HepG2 (cell line): ENCODE results near the gene PRKAG1. TPM values are rescaled to one million over a fixed set of nuclear protein-coding genes. Genes with fewer than 3 reads are reported as not detected.

Source experiments
- ELF1 ChIP-seq: sonication (generic); formaldehyde crosslinking; IDR thresholded peaks from 2 replicates; pipeline ENCODE4 v1.4.0; 2020; ENCODE audit warnings: missing genetic modification reagents
- GATAD1 ChIP-seq: IDR thresholded peaks from 2 replicates; pipeline ENCODE4 v1.6.1; 2016; ENCODE audit warnings: missing genetic modification reagents, missing compliant biosample characterization
- GATAD2A ChIP-seq: IDR thresholded peaks from 2 replicates; pipeline ENCODE4 v1.6.1; 2016
- GZF1 ChIP-seq: sonication (generic); formaldehyde crosslinking; IDR thresholded peaks from 2 replicates; pipeline ENCODE4 v1.5.1; 2020; ENCODE audit warnings: mild to moderate bottlenecking, missing genetic modification reagents
- KLF6 ChIP-seq: IDR thresholded peaks from 2 replicates; pipeline ENCODE4 v1.8.0; 2016; ENCODE audit warnings: missing biosample characterization, missing genetic modification reagents
- MYNN ChIP-seq: sonication (generic); formaldehyde crosslinking; IDR thresholded peaks from 2 replicates; pipeline ENCODE4 v1.4.0; 2020; ENCODE audit warnings: mild to moderate bottlenecking, low read depth, missing genetic modification reagents
- NCOA1 ChIP-seq: sonication (generic); formaldehyde crosslinking; IDR thresholded peaks from 2 replicates; pipeline ENCODE4 v1.9.0; 2021; ENCODE audit warnings: missing genetic modification reagents
- ZBTB38 ChIP-seq: sonication (generic); formaldehyde crosslinking; IDR thresholded peaks from 2 replicates; pipeline ENCODE4 v1.5.1; 2020; ENCODE audit warnings: mild to moderate bottlenecking, missing genetic modification reagents
- ZFP62 ChIP-seq: sonication (generic); formaldehyde crosslinking; IDR thresholded peaks from 2 replicates; pipeline ENCODE4 v1.4.0; 2020; ENCODE audit warnings: missing genetic modification reagents
- ZNF124 ChIP-seq: sonication (generic); formaldehyde crosslinking; IDR thresholded peaks from 2 replicates; pipeline ENCODE4 v1.4.0; 2020; ENCODE audit warnings: missing genetic modification reagents
- ZNF136 ChIP-seq: sonication (generic); formaldehyde crosslinking; IDR thresholded peaks from 2 replicates; pipeline ENCODE4 v1.8.1; 2022; ENCODE audit warnings: low read depth, mild to moderate bottlenecking, moderate library complexity, missing genetic modification reagents
- ZNF326 ChIP-seq: sonication (generic); formaldehyde crosslinking; IDR thresholded peaks from 2 replicates; pipeline ENCODE4 v1.4.0; 2020; ENCODE audit warnings: missing genetic modification reagents, borderline replicate concordance
- ZNF331 ChIP-seq: sonication (generic); formaldehyde crosslinking; IDR thresholded peaks from 2 replicates; pipeline ENCODE4 v1.4.0; 2020; ENCODE audit warnings: missing genetic modification reagents
- ZNF746 ChIP-seq: sonication (generic); formaldehyde crosslinking; IDR thresholded peaks from 2 replicates; pipeline ENCODE4 v1.8.0; 2022; ENCODE audit warnings: mild to moderate bottlenecking, missing genetic modification reagents
- ZNF878 ChIP-seq: sonication (generic); formaldehyde crosslinking; IDR thresholded peaks from 2 replicates; pipeline ENCODE4 v1.8.1; 2023; ENCODE audit warnings: mild to moderate bottlenecking, missing genetic modification reagents, moderate library complexity
- polyA plus RNA-seq, 8 experiments: library from polyadenylated mRNA; depleted of rRNA in 3 of 8; stranded (reverse) in 7 of 8; unstranded in 1 of 8; fragments of >200 nt; fragmentation: Illumina TruSeq in 4 of 8; extraction: Trizol in 4 of 8; gene quantifications; 2 replicates each; pipeline versions ENCODE4 v1.2.1 to v1.2.3, GENCODE V29; 2011 to 2016; ENCODE audit warnings: low read depth in 4 of 8, missing spikeins in 1 of 8, mixed read lengths in 1 of 8; ENCODE audit not compliant: insufficient read depth in 1 of 8
- total RNA-seq, 5 experiments: library from RNA; depleted of rRNA; stranded (reverse); fragments of >200 nt; fragmentation: Illumina TruSeq; extraction: Trizol; gene quantifications; 2 replicates each; pipeline ENCODE4 v1.2.3, GENCODE V29; 2016; ENCODE audit warnings: low read depth in 1 of 5
- TF ChIP-seq, protein P1 (sequence below): IDR thresholded peaks from 2 replicates; pipeline ENCODE4 v1.6.1; 2016; ENCODE audit warnings: missing compliant biosample characterization, missing genetic modification reagents, borderline replicate concordance
- TF ChIP-seq, protein P2 (sequence below): sonication (generic); formaldehyde crosslinking; conservative IDR thresholded peaks from 2 replicates; pipeline ENCODE4 v1.4.0; 2020; ENCODE audit warnings: missing genetic modification reagents
- TF ChIP-seq, protein P3 (sequence below): sonication (generic); formaldehyde crosslinking; conservative IDR thresholded peaks from 2 replicates; pipeline ENCODE4 v1.4.0; 2020; ENCODE audit warnings: missing genetic modification reagents
- TF ChIP-seq, protein P4 (sequence below): sonication (generic); formaldehyde crosslinking; IDR thresholded peaks from 2 replicates; pipeline ENCODE4 v1.5.1; 2020; ENCODE audit warnings: missing genetic modification reagents, mild to moderate bottlenecking, borderline replicate concordance
- TF ChIP-seq, protein P5 (sequence below): sonication (generic); formaldehyde crosslinking; IDR thresholded peaks from 2 replicates; pipeline ENCODE4 v1.8.0; 2022; ENCODE audit warnings: mild to moderate bottlenecking, missing genetic modification reagents

PRKAG1 gene
- total and polyA plus RNA-seq, 2 of the 13 experiments (the other 11 are each of a cell fraction or from before 2014, with no cell fraction given) = 26.1 to 32.8 TPM

DNA sequence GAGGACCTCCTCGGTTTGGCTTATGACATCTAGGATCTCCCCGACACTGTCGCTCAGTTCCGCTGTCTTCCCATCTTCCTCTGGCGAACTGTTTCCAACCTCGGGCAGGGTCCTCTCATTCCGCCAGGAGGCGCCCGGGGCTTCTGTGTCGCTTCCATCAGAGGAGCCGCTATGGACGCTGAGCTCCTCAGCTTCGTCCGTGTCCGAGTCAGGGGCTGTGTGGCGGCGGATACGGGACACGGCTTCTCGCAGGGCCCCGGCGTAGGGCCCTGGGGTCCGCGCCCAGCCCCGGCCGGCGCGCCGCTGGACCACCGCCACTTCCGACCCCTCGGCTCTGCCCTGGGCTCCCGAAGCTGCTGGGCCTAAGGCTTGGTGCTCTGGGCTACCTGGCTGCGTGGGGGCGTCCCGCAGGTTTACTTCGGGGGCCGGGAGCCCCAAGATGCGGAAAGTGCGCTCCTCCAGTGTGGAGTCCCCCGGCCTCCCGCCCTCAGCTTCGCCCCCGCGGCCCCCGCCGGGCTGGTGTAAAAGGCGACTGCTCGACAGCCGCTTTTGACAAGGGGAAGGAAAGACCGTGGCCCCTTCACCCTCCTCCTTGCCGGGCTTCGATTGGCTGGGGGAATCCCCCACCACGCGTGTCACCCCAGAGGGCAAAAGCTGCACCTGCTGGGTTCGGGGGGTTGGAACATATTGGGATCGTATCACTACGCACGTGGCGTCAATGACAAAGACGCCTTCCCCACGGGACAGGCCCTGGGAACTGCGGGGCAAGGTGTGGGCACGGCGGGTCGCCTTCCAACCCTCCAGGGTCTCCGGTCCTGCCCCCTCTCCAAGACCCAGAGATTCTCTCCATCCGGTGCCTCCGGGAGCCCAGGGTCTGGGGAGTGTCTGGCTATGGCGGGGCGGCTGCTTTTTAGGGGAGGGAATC lies 21.5 kb downstream of the PRKAG1 start (continued):
- TF ChIP-seq, protein P1, sequence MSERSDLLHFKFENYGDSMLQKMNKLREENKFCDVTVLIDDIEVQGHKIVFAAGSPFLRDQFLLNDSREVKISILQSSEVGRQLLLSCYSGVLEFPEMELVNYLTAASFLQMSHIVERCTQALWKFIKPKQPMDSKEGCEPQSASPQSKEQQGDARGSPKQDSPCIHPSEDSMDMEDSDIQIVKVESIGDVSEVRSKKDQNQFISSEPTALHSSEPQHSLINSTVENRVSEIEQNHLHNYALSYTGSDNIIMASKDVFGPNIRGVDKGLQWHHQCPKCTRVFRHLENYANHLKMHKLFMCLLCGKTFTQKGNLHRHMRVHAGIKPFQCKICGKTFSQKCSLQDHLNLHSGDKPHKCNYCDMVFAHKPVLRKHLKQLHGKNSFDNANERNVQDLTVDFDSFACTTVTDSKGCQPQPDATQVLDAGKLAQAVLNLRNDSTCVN (CRISPR knock-in tag) = no peak
- TF ChIP-seq GZF1 (CRISPR knock-in tag) (no peak), ZBTB38 (CRISPR knock-in tag) (0 out of 2 replicates have a peak, but pooled peaks have one; percentile 22), ZNF331 (CRISPR knock-in tag) (no peak), ZNF124 (CRISPR knock-in tag) (no peak), ZNF878 (CRISPR knock-in tag) (no peak), ZFP62 (CRISPR knock-in tag) (no peak), MYNN (CRISPR knock-in tag) (no peak), KLF6 (CRISPR knock-in tag) (peak; percentile 24; the same call in 1 of the 2 replicates), ZNF326 (CRISPR knock-in tag) (no peak), NCOA1 (no peak), ELF1 (CRISPR knock-in tag) (no peak), ZNF746 (no peak), GATAD2A (CRISPR knock-in tag) (peak; percentile 25; the same call in 1 of the 2 replicates), ZNF136 (CRISPR knock-in tag) (0 out of 2 replicates have a peak, but pooled peaks have one; percentile 42), GATAD1 (CRISPR knock-in tag) (peak; percentile 41; the same call in 1 of the 2 replicates)
- TF ChIP-seq, protein P2, sequence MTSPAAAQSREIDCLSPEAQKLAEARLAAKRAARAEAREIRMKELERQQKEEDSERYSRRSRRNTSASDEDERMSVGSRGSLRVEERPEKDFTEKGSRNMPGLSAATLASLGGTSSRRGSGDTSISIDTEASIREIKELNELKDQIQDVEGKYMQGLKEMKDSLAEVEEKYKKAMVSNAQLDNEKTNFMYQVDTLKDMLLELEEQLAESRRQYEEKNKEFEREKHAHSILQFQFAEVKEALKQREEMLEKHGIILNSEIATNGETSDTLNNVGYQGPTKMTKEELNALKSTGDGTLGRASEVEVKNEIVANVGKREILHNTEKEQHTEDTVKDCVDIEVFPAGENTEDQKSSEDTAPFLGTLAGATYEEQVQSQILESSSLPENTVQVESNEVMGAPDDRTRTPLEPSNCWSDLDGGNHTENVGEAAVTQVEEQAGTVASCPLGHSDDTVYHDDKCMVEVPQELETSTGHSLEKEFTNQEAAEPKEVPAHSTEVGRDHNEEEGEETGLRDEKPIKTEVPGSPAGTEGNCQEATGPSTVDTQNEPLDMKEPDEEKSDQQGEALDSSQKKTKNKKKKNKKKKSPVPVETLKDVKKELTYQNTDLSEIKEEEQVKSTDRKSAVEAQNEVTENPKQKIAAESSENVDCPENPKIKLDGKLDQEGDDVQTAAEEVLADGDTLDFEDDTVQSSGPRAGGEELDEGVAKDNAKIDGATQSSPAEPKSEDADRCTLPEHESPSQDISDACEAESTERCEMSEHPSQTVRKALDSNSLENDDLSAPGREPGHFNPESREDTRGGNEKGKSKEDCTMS (CRISPR knock-in tag) = no peak
- TF ChIP-seq, protein P3, sequence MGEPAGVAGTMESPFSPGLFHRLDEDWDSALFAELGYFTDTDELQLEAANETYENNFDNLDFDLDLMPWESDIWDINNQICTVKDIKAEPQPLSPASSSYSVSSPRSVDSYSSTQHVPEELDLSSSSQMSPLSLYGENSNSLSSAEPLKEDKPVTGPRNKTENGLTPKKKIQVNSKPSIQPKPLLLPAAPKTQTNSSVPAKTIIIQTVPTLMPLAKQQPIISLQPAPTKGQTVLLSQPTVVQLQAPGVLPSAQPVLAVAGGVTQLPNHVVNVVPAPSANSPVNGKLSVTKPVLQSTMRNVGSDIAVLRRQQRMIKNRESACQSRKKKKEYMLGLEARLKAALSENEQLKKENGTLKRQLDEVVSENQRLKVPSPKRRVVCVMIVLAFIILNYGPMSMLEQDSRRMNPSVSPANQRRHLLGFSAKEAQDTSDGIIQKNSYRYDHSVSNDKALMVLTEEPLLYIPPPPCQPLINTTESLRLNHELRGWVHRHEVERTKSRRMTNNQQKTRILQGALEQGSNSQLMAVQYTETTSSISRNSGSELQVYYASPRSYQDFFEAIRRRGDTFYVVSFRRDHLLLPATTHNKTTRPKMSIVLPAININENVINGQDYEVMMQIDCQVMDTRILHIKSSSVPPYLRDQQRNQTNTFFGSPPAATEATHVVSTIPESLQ (CRISPR knock-in tag) = no peak
- TF ChIP-seq, protein P4, sequence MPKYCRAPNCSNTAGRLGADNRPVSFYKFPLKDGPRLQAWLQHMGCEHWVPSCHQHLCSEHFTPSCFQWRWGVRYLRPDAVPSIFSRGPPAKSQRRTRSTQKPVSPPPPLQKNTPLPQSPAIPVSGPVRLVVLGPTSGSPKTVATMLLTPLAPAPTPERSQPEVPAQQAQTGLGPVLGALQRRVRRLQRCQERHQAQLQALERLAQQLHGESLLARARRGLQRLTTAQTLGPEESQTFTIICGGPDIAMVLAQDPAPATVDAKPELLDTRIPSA (CRISPR knock-in tag) = no peak
- TF ChIP-seq, protein P5, sequence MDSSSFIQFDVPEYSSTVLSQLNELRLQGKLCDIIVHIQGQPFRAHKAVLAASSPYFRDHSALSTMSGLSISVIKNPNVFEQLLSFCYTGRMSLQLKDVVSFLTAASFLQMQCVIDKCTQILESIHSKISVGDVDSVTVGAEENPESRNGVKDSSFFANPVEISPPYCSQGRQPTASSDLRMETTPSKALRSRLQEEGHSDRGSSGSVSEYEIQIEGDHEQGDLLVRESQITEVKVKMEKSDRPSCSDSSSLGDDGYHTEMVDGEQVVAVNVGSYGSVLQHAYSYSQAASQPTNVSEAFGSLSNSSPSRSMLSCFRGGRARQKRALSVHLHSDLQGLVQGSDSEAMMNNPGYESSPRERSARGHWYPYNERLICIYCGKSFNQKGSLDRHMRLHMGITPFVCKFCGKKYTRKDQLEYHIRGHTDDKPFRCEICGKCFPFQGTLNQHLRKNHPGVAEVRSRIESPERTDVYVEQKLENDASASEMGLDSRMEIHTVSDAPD (CRISPR knock-in tag) = no peak
